OCI-LY7 (cell line): Measurements from ENCODE around the gene SDK2.
"Not testable (repeated sequence)": the region's sequence is repeated elsewhere in the genome, so short reads cannot be mapped to it uniquely, and the experiment has no call there.

Experiments
- EZH2phosphoT487 ChIP-seq: fragments of 200-600 bp; sonication (generic); IDR thresholded peaks from 2 replicates; pipeline ENCODE4 v1.6.1; 2018; ENCODE audit warnings: low read depth, borderline replicate concordance, mild to moderate bottlenecking, mixed run types, antibody characterized with exemption, low read length, moderate library complexity, mixed read lengths
- TF ChIP-seq, protein P1 (sequence below): fragments of 200-600 bp; sonication (generic); conservative IDR thresholded peaks from 2 replicates; pipeline ENCODE4 v1.5.1; 2014; ENCODE audit warnings: mild to moderate bottlenecking, antibody characterized with exemption, low read length, moderate library complexity, mixed read lengths

DNA sequence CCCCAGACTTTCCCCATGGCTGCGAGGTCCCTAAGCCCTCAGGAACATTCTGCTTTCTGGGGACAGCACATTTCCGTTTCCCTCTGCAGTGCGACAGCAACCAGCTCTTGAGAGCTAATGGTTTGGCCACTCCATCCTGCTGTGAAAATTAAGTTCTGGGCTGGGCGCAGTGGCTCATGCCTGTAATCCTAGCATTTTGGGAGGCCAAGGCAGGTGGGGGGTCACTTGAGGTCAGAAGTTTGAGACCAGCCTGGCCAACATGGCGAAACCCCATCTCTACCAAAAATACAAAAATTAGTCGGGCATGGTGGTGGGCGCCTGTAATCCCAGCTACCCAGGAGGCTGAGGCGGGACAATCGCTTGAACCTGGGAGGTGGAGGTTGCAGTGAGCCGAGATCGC, 331.4 kb downstream of the SDK2 start:
- TF ChIP-seq, protein P1, sequence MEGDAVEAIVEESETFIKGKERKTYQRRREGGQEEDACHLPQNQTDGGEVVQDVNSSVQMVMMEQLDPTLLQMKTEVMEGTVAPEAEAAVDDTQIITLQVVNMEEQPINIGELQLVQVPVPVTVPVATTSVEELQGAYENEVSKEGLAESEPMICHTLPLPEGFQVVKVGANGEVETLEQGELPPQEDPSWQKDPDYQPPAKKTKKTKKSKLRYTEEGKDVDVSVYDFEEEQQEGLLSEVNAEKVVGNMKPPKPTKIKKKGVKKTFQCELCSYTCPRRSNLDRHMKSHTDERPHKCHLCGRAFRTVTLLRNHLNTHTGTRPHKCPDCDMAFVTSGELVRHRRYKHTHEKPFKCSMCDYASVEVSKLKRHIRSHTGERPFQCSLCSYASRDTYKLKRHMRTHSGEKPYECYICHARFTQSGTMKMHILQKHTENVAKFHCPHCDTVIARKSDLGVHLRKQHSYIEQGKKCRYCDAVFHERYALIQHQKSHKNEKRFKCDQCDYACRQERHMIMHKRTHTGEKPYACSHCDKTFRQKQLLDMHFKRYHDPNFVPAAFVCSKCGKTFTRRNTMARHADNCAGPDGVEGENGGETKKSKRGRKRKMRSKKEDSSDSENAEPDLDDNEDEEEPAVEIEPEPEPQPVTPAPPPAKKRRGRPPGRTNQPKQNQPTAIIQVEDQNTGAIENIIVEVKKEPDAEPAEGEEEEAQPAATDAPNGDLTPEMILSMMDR: not testable (repeated sequence)
- TF ChIP-seq EZH2phosphoT487: not testable (repeated sequence)
